ENCODE data around the gene GGN.

DNA sequence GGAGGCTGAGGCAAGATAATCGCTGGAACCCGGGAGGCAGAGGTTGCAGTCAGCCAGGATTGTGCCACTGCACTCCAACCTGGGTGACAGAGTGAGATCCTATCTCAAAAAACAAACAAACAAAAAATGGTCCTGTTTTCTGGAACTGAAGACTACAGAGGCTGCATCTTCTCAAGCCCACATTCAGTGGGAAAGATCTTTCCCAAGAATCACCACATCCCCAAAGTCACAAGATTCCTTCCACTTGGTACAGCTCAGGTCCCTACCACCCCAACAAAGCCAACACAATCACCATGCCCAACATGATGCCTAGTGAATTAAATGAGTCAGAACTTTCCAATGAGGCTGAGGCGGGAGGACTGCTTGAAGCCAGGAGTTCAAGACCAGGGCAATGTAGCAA, 37.0 kb downstream of the GGN start:
- TF ChIP-seq, protein P1, sequence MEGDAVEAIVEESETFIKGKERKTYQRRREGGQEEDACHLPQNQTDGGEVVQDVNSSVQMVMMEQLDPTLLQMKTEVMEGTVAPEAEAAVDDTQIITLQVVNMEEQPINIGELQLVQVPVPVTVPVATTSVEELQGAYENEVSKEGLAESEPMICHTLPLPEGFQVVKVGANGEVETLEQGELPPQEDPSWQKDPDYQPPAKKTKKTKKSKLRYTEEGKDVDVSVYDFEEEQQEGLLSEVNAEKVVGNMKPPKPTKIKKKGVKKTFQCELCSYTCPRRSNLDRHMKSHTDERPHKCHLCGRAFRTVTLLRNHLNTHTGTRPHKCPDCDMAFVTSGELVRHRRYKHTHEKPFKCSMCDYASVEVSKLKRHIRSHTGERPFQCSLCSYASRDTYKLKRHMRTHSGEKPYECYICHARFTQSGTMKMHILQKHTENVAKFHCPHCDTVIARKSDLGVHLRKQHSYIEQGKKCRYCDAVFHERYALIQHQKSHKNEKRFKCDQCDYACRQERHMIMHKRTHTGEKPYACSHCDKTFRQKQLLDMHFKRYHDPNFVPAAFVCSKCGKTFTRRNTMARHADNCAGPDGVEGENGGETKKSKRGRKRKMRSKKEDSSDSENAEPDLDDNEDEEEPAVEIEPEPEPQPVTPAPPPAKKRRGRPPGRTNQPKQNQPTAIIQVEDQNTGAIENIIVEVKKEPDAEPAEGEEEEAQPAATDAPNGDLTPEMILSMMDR (optimal IDR thresholded peaks at IDR 0.05 in 1 of 3, IDR thresholded peaks at IDR 0.05 in 1 of 3, conservative IDR thresholded peaks at IDR 0.05 in 1 of 3; ENCODE audit: extremely low read depth in 1 of 3, insufficient read depth in 2 of 3, low read length in 3 of 3) = no peak
- TF ChIP-seq EZH2 (IDR thresholded peaks at IDR 0.05; ENCODE audit: low read length) = no peak
